PFSK-1 (cell line): Measurements from ENCODE around the gene RGS7.

Experiments
- POLR2AphosphoS5 ChIP-seq: IDR thresholded peaks from 2 replicates; pipeline ENCODE4 v1.6.1; 2012; ENCODE audit warnings: low read depth, mild to moderate bottlenecking, control low read depth, low read length, moderate library complexity
- TF ChIP-seq, protein P1 (sequence below), 2 experiments: IDR thresholded peaks; 2 replicates each; pipeline versions ENCODE4 v1.6.1 to v1.8.0; 2011 to 2012; ENCODE audit warnings: low read depth in 2 of 2, low read length in 2 of 2, control low read depth in 1 of 2, inconsistent platforms in 1 of 2, mild to moderate bottlenecking in 1 of 2, moderate library complexity in 1 of 2; ENCODE audit not compliant: insufficient read depth in 1 of 2

DNA sequence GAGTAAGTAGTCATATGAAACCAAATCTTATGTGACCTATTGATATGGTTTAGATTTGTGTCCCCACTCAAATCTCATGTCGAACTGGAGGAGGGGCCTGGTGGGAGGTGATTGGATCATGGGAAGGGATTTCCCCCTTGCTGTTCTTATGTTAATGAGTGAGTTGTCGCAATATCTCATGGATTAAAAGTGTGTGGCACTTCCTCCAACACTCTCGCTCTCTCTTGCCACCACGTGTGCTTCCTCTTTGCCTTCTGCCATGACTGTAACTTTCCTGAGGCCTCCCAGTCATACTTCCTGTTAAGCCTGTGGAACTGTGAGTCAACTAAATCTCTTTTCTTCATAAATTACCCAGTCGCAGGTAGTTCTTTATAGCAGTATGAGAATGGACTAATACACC, 241.2 kb downstream of the RGS7 start:
- TF ChIP-seq POLR2AphosphoS5, result no peak
- TF ChIP-seq, protein P1, sequence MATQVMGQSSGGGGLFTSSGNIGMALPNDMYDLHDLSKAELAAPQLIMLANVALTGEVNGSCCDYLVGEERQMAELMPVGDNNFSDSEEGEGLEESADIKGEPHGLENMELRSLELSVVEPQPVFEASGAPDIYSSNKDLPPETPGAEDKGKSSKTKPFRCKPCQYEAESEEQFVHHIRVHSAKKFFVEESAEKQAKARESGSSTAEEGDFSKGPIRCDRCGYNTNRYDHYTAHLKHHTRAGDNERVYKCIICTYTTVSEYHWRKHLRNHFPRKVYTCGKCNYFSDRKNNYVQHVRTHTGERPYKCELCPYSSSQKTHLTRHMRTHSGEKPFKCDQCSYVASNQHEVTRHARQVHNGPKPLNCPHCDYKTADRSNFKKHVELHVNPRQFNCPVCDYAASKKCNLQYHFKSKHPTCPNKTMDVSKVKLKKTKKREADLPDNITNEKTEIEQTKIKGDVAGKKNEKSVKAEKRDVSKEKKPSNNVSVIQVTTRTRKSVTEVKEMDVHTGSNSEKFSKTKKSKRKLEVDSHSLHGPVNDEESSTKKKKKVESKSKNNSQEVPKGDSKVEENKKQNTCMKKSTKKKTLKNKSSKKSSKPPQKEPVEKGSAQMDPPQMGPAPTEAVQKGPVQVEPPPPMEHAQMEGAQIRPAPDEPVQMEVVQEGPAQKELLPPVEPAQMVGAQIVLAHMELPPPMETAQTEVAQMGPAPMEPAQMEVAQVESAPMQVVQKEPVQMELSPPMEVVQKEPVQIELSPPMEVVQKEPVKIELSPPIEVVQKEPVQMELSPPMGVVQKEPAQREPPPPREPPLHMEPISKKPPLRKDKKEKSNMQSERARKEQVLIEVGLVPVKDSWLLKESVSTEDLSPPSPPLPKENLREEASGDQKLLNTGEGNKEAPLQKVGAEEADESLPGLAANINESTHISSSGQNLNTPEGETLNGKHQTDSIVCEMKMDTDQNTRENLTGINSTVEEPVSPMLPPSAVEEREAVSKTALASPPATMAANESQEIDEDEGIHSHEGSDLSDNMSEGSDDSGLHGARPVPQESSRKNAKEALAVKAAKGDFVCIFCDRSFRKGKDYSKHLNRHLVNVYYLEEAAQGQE (IDR thresholded peaks at IDR 0.05; ENCODE audit: insufficient read depth in 1 of 2, low read depth in 2 of 2, low read length in 2 of 2), result no peak
